ENCODE results near the gene TANC1.

GRCh38 chr2:159256159-159256558 is 287.7 kb downstream of the TANC1 start:
- TF ChIP-seq CTCF (IDR thresholded peaks at IDR 0.05), result no peak
- no peak for TF ChIP-seq POLR2A (IDR thresholded peaks at IDR 0.05)

Data from testis (tissue), 2 donors.